A673 (cell line): Measurements from ENCODE around the gene ETNK1.

Experiments used
- CTCF ChIP-seq: fragments of 300-800, 200-600 bp; sonication (generic); conservative IDR thresholded peaks from 2 replicates; pipeline ENCODE4 v1.5.1; 2017; ENCODE audit warnings: low read depth, mild to moderate bottlenecking, antibody characterized with exemption, low read length, moderate library complexity, mixed read lengths
- EZH2 ChIP-seq: fragments of 200-600 bp; sonication (generic); IDR thresholded peaks from 2 replicates; pipeline ENCODE4 v1.6.1; 2017; ENCODE audit warnings: borderline replicate concordance, low read depth, mild to moderate bottlenecking, mixed read lengths, antibody characterized with exemption, low read length; ENCODE audit not compliant: poor library complexity, severe bottlenecking

GRCh38 chr12:22728987-22729386, 104.0 kb downstream of the ETNK1 start:
- no peak for TF ChIP-seq EZH2
- no peak for TF ChIP-seq CTCF
